HL-60/S4 treated with retinoic acid at 250 ng/mL for 4 days and 3 days (cell line): ENCODE results near the gene ZBTB12.
"Not testable (repeated sequence)": the region's sequence is repeated elsewhere in the genome, so short reads cannot be mapped to it uniquely, and the experiment has no call there.

Experiments
- in situ Hi-C: fragments of 300-500 bp; cut with MboI; formaldehyde crosslinking; loops from 2 replicates; pipeline ENCODE4 v1.7.0; 2022; ENCODE audit warnings: low sequenced_read_pairs

ZBTB12 gene

DNA sequence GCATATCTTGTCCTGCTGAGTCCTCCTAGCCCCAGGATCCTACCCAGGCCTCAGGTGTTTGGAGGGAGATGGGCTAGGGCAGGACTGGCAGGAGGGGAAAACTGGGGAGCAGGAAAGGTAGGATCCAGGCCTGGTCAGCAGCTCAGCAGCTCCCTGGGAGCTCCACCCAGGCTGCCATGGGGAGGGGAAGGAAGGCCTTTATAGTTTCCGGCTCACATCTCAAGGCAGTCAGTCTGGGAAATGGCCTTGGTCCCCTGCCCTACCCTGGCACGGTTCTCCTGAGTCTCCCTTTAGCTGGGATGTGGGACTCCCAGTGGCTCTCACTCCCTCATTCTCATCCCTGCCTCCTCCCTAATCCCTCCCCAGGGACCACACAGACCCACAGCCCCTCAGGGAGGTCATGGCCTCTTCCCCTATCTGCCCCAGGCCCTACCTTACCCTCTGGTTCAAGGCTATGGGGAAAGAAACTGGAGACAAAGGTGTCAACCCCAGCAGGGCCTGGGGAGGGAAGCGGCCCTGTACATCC lies 24.7 kb downstream of the ZBTB12 start:
- in situ Hi-C loops: no loop called here

DNA sequence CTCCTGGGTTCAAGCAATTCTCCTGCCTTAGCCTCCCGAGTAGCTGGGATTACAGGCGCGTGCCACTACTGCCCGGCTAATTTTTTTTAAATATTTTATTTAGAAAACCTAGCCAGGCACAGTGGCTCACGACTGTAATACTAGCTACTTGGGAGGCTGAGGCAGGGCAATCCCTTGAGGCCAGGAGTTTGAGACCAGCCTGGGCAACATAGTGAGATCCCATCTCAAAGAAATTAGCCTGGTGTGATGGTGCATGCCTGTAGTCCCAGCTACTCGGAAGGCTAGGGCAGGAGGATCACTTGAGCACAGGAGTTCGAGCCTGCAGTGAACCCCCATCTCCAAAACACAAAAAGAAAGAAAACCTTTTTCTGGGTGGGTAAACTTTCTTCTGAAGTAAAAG lies 25.5 kb downstream of the ZBTB12 start:
- in situ Hi-C loops: no loop called here

DNA sequence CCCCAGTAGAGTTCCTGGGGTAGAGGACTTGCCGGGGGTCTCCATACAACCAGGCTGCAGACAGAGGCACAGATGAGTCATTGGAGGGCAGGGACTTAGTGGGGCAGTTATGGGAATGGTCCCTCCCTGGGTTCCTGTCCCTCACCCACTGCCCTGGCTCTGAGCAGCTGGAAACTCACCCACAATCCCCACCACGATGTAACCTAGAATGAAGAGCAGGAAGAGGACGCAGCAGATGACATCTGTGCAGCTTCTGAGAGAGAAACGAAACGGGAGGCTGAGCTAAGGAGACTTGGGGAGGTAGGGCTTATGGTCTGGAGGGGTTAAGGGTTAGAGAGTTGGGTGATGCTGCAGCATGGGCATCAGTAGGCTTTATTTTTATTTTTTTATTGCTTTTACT lies 26.0 kb downstream of the ZBTB12 start:
- in situ Hi-C loops: no loop called here

DNA sequence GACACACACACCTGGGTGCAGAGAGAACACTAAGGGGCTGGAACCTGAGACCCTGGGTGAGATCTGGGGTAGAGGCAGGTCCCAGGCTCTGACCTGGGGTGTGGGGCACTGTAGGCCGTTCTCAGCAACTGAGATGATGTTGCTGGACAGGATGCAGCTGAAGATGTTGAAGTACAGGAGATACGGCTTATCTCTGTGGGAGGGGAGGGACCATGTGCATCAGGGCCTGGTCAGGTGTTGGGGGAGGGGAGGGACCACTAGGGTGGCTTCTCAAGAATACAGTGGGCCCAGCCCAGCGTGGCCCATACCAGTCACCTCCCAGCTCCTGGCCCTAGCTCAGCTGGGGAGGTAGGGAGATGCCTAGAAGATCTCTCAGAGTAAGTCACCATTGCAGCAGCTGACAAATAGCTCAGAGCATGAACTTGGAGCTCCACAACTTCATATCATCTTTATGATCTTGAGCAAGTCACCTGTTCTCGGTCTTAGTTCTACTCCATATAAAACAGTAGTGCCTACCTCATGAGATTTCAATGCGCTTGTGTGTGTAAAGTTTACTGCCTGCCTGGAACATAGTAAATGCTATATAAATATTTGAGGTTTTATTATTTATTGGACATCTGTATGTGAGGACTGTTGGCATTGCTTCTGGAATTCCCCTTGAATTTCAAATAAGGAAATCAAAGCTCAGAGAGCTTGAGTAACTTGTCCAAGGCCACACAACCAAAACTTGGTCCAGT lies 26.9 kb downstream of the ZBTB12 start:
- in situ Hi-C loops: no loop called here

DNA sequence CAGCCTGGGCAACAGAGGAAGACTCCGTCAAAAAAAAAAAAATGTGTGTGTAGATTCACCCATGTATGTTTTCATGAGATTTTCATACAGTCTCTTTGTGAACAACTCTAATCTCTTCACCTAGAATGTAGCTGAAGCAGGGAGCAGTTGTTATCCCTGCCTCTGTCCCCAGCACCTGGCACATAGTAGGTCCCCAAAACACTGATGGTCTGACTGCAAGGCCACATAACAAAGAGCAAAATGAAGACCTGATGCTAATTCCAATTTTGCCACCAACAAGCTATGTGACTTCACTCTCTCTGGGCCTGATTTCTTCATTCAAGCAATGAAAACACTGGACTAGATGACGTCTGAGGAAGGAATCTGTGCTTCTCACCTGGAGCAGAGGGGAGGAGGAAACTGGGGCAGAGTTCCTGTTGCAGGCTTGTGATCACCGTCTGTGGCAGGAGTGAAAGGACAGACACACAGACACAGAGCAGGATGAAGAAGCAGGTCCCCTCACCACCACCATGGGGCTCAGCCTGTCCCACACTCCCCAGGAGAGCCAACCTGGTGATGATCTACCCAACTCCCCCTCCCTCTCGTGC lies 27.7 kb downstream of the ZBTB12 start:
- in situ Hi-C loops: no loop called here

DNA sequence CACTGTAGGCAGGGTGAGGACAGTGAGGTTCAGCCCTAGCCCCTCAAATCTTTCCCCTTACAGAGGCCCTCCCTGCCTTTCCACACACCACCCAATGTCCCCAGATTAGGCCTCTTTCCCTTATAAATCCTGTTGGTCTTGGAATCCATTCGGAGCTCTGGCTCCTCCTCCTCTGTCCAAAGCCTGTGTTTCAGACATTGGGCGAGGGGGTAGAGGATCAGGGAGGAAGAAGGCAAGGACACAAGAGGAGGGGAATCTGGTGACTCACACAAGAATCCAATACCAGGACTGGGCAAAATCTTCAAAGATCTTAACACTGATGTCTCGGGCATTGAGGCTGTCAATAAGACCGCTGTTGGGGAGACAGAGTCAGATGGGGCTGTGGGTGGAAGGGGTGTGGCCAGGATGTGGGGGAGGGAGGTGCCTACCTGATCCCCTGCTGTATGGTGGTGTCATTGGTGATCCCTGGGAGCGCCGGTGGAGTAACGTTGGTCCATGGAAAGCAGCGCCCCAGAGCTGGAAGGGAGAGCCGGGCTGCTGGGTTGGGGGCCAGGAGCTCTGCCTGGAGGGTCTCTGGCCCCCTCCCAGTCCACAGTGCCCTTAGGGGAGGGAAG lies 30.7 kb downstream of the ZBTB12 start:
- in situ Hi-C loops: no loop called here

DNA sequence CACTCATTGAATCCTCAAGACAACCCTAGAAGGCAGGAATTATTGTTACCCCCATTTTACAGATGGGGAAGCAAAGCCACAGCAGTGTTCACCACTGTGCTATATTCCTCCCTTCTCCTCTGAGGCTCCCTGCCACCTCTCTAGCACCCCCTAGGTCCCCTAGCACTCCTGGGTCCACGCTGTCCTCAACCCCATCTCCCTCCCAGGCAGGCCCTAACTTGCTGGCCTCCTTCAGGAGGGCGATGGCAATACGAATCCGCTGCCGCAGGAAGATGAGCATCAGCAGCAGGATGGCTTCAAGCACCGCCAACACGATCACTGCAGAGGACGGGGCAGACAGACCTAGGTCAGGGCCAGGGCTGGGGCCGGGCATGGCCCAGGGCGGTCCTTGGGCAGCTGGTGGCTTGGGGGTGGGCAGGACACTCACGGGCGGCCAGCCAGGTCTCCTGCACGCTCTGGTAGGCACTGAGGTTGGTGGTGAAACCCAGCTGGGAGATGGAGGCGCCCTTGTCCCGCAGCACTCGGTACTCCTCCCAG lies 31.4 kb downstream of the ZBTB12 start:
- in situ Hi-C loops: no loop called here

DNA sequence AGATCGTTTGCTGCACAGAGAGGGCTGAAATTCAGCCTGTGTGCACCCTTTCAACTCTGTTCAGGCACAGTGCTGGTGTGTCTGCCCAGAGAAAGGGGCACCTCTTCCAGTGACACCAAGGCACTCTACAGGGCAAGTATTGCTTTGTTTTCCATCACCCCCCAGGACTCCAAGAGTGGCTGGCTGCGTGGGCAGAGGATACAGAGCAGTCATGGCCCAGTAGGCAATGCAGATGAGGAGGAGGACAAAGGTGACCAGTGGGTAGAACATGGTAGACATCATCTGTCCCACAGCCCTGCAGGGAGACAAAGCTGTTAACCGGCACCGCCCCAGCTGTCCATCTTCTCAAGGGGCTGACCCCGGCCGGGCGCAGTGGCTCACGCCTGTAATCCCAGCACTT lies 32.5 kb downstream of the ZBTB12 start:
- in situ Hi-C loops: no loop called here

DNA sequence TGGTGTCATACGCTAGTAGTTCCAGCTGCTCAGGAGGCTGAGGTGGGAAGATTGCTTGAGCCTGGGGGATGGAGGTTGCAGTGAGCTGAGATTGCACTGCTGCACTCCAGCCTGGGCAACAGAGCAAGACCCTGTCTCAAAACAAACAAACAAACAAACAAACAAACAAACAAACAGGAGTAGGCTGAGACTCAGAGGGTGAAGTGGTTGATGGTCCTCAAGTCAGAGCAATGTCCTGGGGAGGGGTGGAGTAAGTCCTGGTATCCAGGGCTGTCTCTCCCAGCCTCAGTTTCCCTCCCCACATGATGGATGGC lies 33.3 kb downstream of the ZBTB12 start:
- in situ Hi-C loops: not testable (repeated sequence)

DNA sequence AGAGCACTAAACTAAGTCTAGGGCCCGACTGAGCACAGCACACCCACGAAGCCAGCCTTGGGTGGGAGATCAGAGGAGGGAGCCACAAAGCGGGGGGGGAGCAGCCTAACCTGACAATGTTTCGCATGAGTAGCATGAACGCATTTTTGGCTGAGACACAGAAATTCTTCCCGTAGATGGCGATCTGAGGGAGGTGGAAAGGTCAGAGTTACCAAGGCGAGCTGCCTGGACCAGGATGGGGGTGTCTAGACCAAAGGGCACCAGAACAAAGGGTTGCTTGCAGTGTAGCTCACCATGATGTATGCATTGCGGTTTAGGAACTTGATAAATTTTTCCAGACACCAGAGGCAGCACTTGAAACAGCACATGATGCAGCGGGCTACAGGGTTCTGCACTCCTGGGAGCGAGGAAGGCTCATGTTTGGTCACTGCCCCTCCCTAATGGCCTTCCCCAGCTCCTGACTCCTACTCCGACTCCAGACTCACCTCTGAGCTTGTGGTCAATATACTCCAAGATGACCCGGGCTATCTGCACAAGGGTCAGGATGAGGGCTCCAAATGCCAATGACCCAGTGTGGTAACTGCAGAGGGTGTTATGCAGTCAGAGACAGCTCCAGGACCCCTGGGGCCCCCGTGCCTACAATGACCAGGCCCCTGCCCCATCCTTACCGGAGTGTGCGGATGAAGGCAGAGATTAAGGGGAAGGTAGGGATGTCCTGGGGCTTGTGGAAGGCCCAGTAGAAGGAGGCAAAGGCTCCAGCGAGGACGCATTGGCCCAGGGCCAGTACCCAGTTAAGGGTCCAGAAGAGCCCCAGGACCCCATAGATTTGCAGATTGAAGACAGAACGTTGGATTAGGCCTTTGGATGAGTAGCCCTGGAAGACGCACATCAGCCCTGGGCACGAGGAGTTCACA lies 36.4 kb downstream of the ZBTB12 start:
- in situ Hi-C loops: no loop called here

DNA sequence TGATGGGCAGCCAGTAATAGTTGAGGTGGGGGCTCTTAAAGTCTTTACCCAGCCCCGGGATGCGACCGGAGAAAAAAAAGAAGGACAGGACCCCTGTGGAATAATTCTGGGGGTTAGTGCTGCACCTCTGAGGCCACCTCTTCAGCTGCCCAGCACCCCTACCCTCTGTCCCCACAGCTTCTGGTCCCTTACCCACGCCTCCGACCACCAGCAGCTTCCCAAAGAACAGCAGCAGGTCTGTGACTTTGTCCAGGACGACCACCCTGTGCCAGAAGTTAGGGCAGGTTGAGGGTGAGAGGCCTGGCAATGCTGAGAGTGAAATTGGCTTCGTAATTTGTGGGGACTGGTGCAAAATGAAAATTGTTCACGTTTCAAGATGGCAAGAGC lies 37.1 kb downstream of the ZBTB12 start:
- in situ Hi-C loops: no loop called here

DNA sequence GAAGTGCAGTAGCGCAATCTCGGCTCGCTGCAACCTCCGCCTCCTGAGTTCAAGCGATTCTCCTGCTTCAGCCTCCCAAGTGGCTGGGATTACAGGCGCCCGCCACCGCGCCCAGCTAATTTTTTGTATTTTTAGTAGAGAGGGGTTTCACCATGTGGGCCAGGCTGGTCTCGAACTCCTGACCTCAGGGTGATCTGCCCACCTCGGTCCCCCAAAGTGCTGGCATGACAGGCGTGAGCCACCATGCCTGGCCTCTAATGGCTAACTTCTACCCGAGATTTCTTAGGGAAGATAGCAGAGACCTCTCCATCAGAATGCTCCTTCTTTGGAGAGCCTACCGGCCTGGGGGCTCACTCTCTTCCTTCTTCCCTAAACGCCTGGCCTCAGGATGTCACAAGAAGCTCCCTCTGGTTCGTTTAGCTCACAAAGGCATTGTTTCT lies 37.7 kb downstream of the ZBTB12 start:
- in situ Hi-C loops: not testable (repeated sequence)

DNA sequence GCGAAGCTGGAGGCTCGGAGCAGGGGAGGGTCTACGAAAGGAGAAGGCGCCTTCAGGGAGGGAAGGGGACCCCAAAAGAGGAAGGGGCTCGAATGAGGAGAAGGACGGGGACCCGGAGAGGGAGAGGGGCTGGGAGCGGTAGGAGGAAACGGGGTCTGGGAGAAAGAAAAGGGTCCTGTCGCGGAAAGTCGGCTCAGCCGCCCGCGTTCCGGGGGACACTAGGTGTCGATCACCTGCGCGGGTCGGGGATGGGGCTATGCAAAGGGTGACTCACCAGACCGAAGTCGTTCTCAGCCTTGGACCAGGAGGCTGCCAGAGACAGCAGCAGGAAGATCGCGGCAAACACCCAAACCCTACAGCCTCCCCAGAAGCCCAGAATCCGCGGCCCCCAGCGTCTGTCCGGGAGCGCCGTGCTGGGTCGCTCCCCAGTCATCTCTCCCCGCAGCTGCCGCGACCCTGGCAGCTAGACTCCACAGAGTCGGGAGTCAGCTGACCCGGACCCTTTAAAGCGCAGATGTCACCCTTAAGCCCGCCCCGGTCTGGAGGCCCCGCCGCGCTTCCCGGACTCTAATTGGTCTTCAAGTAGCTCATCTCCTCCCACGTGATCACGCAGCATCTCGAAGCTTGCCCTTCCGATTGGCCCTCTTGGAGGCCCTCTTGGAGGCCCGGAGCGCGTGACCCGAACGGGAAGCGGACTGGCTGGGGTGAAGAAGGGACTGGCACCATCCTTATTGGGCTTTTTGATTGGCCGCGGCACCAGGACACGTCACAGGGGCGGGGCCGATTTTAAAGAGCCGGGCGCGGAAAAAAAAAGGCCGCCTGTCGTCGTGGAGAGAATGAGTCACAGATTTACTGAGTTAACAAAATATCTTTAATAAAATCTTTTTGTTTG lies 39.3 kb downstream of the ZBTB12 start, which contains the start of gene NEU1:
Gene NEU1 (minus strand): TSS at position 478 of the 892 bp plus-strand sequence. CDS start 45 bp downstream, at position 433.
- in situ Hi-C loops: no loop called here

DNA sequence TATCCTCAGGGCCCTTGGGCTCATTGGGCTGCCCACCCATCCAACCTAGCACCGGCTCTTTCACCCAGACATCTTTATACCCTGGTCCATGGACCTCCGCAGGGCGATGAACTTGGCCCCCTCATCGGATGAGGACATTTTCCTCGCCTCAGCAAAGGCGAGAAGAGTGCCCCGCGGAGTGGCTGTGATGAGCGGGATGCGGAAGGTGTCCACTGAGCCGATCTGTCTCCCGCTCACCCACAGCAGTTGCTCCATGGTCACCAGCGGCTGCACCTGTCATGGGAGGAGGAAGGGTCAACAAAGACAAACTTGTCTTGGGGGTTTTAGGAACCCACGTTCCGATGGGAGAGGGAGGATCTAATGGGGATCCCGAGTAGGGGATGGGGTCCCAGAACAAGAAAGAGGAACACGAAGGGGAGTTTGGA lies 40.0 kb downstream of the ZBTB12 start:
- in situ Hi-C loops: no loop called here

DNA sequence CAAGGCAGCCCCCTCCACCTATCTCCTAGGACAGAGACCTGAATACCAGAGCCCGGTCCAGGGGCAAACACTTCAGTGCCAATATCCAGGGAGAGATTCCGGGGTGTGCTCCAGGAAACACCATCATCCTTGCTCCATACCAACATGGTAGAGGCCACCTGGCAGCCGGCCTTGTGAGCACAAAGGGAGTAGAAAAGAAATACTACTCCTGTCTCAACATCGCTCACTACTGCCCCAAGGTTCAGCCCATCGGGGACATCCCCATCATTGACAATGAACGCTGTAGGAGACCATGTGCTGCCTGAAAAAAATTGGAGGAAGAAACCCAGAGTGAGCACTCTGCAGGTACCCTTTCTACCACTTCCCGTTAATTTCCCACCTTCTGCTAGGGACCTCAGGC lies 40.7 kb downstream of the ZBTB12 start:
- in situ Hi-C loops: no loop called here

DNA sequence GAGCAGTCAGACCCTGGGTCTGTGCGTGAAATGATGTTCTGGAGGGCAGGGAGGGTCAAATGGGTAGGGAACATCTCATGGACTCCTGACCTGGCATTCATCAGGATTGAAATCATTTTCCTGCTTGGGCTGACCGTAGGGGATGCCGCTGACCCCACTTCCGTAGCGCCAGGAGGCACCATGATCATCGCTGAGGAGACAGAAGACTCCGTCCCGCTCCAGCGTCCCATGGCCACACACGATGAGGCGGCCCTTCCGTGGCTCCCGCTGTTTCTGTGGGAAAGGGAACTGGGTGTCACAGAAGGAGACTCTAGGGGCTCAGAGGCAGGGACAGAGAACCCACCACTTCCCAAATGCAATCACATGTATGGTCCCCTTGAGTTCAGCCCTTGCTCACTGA lies 41.5 kb downstream of the ZBTB12 start:
- in situ Hi-C loops: no loop called here

DNA sequence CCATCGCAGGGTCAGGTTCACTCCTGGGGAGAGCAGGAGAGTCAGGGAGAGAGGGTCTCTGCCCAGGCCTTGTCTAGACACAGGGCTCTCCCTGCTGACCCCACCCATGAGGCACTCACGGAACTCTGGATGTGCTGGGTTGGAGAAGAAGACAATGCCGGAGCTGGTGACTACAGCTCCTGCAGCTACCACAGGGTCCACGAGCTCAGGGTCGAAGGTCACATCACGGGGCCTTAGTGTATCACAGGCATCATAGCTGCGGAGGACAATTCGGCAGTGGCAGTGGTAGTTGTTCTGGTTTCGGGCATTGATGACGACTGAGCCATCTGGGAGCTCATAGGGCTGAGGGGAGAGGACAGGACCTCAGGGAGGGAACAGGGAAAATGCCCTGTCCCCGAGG lies 42.0 kb downstream of the ZBTB12 start:
- in situ Hi-C loops: no loop called here

DNA sequence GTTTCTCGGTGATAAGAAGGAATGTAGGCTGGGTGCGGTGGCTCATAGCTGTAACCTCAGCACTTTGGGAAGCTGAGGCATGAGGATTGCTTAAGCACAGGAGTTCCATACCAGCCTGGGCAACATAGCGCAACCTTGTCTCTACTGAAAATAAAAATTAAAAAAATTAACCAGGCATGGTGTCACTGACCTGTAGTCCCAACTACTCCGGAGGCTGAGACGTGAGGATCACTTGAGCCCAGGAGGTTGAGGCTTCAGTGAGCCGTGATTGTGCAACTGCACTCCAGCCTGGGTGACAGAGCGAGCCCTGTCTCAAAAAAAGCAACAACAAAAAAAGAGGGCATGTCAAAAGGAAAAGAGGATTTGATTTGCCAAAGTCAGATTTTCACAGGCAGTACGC lies 43.2 kb downstream of the ZBTB12 start:
- in situ Hi-C loops: no loop called here

DNA sequence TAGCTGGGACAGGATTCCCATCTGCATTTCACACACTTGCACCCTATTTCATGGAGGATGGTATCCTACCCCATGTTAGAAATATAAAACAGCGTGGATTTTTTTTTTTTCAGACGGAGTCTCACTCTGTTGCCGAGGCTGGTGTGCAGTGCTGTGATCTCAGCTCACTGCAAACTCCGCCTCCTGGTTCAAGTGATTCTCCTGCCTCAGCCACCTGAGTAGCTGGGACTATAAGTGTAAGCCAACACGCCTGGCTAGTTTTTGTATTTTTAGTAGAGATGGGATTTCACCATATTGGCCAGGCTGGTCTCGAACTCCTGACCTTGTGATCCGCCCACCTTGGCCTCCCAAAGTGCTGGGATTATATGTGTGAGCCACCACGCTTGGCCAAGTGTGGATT lies 44.1 kb downstream of the ZBTB12 start:
- in situ Hi-C loops: not testable (repeated sequence)
